Activated CD8-positive, alpha-beta T cell treated with anti-CD3 and anti-CD28 coated beads for 36 hours (primary cell): ENCODE results near the gene GRIK3. TPM values are rescaled to one million over a fixed set of nuclear protein-coding genes. Genes with fewer than 3 reads are reported as not detected.

ENCODE experiments used
- ATAC-seq: fragments of 200-7000 bp; cut with Tn5 transposase; one replicate; pipeline ENCODE4 v1.10.0; 2021; ENCODE audit warnings: mild to moderate bottlenecking, moderate library complexity
- CTCF ChIA-PET: fragments of 350-600 bp; sonication (Branson Sonifier 250); formaldehyde crosslinking; loops from one replicate; lab custom pipeline; 2021; ENCODE audit warnings: antibody characterized with exemption; lab: Charles Lee
- POLR2A ChIA-PET: fragments of 350-600 bp; sonication (Branson Sonifier 250); formaldehyde crosslinking; loops from one replicate; lab custom pipeline; 2021; ENCODE audit warnings: antibody characterized with exemption; lab: Charles Lee
- DNase-seq: peaks from one replicate; pipeline ENCODE4 v3.0.0-alpha.2; 2020
- H3K27ac Mint-ChIP-seq: one replicate; pipeline ENCODE4 v1.8.0; 2021; ENCODE audit warnings: mild to moderate bottlenecking, mixed read lengths
- H3K27me3 Mint-ChIP-seq: one replicate; pipeline ENCODE4 v1.8.0; 2021; ENCODE audit warnings: mixed read lengths
- H3K36me3 Mint-ChIP-seq: one replicate; pipeline ENCODE4 v1.8.0; 2021; ENCODE audit warnings: low read depth, mixed read lengths
- H3K4me1 Mint-ChIP-seq: one replicate; pipeline ENCODE4 v1.8.0; 2021; ENCODE audit warnings: low read depth, mixed read lengths
- H3K4me3 Mint-ChIP-seq: one replicate; pipeline ENCODE4 v1.8.0; 2021; ENCODE audit warnings: mild to moderate bottlenecking, moderate library complexity, mixed read lengths
- H3K9me3 Mint-ChIP-seq: one replicate; pipeline ENCODE4 v1.8.0; 2021; ENCODE audit warnings: mixed read lengths
- CTCF ChIP-seq: fragments of 200-600 bp; IDR thresholded peaks from one replicate; pipeline ENCODE4 v1.8.0; 2022; ENCODE audit warnings: antibody characterized with exemption, mild to moderate bottlenecking
- intact Hi-C: fragments of 100-400 bp; cut with micrococcal nuclease; formaldehyde crosslinking; loops from one replicate; pipeline ENCODE4 v1.10.0; 2022
- total RNA-seq, 2 experiments: library from RNA; stranded (reverse); gene quantifications; one replicate each; pipeline ENCODE4 v1.2.3, GENCODE V29; 2021

GRIK3 gene
- total RNA-seq, 2 experiments from 2014 or later, result not detected

DNA sequence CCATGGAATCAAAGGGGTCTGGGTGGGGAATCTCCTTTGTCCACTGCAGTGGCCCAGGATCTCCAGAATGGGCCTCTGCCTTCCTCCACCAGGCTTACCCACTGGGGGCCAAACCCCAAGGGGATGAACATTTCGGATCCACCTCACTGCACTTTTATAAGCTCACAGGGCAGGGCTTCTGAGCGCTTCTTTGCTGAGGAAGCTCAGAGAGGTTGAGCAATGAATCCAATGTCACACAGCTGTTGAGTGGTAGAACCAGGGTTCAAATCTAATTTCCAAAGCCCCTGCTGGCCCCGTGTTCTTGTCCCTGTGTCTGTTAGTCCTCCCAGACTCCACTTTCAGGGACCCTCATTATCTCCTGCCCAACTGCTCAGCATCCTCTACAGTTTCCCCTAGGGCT lies 250.8 kb downstream of the GRIK3 start:
- Mint-ChIP-seq H3K27me3 (peaks cover 6% of the 10 kb centered on the region), H3K9me3 (no peaks in the 10 kb centered on the region), H3K4me3 (no peak overlapping the region), H3K4me1 (no peaks in the 10 kb centered on the region), H3K36me3 (no peaks in the 10 kb centered on the region), H3K27ac (no peak overlapping the region)
- ATAC-seq, result no peak
- ChIA-PET POLR2A (no interaction called here), CTCF (no interaction called here)
- intact Hi-C loops, result no loop called here
- no peak for TF ChIP-seq CTCF
- DNase-seq, result no peak

DNA sequence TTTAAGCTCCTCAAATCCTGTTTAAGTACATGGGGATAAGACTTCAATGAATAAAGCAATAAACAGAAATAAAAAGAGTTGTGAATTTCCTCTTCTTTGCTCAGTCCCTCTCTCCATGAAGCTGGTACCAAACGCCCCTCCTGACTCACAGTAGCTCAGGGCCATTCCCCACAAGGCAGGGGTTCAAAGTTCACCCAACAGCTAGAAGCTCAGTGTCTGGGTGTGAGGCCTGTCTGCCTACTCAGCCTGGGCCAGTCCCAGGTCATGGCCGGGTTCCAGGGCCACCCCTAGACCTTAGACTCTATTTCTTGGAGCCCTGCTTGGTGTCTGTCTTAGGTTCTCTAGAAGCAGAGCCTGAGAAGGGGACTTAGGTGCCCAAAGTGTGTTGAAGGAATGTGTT lies 251.5 kb downstream of the GRIK3 start:
- no peaks in the 10 kb centered on the region for H3K9me3 Mint-ChIP-seq
- no peaks in the 10 kb centered on the region for H3K36me3 Mint-ChIP-seq
- DNase-seq, result no peak
- ATAC-seq, result no peak
- peaks cover 3% of the 10 kb centered on the region for H3K27me3 Mint-ChIP-seq
- H3K4me1 Mint-ChIP-seq, result no peaks in the 10 kb centered on the region
- no peak overlapping the region for H3K4me3 Mint-ChIP-seq
- ChIA-PET CTCF (interaction anchor here (1.0 kb wide), 1 partner anchor 173 kb away, joined by 3 read pairs; no protein-coding TSS in a partner anchor), POLR2A (no interaction called here)
- intact Hi-C loops, result no loop called here
- TF ChIP-seq CTCF, result no peak
- no peak overlapping the region for H3K27ac Mint-ChIP-seq

GRCh38 chr1:36782085-36782484 lies 252.2 kb downstream of the GRIK3 start:
- POLR2A ChIA-PET, result no interaction called here
- TF ChIP-seq CTCF, result no peak
- H3K27ac Mint-ChIP-seq, result no peak overlapping the region
- no peaks in the 10 kb centered on the region for H3K4me1 Mint-ChIP-seq
- CTCF ChIA-PET, result interaction anchor here (1.0 kb wide), 1 partner anchor 173 kb away, joined by 3 read pairs; no protein-coding TSS in a partner anchor
- no peak overlapping the region for H3K4me3 Mint-ChIP-seq
- no peak for ATAC-seq
- no peaks in the 10 kb centered on the region for H3K36me3 Mint-ChIP-seq
- H3K9me3 Mint-ChIP-seq, result no peaks in the 10 kb centered on the region
- peaks cover 2% of the 10 kb centered on the region for H3K27me3 Mint-ChIP-seq
- no peak for DNase-seq
- intact Hi-C loops, result no loop called here

GRCh38 chr1:36781098-36781497 lies 253.2 kb downstream of the GRIK3 start:
- ChIA-PET CTCF (no interaction called here), POLR2A (no interaction called here)
- DNase-seq (no peak), ATAC-seq (no peak)
- no peaks in the 10 kb centered on the region for H3K4me1 Mint-ChIP-seq
- no peaks in the 10 kb centered on the region for H3K36me3 Mint-ChIP-seq
- no peak overlapping the region for H3K4me3 Mint-ChIP-seq
- no peak for TF ChIP-seq CTCF
- intact Hi-C loops, result no loop called here
- H3K27me3 Mint-ChIP-seq, result peaks cover 6% of the 10 kb centered on the region
- no peaks in the 10 kb centered on the region for H3K9me3 Mint-ChIP-seq
- H3K27ac Mint-ChIP-seq, result no peak overlapping the region

GRCh38 chr1:36778740-36779139 lies 255.6 kb downstream of the GRIK3 start:
- no peak overlapping the region for H3K27ac Mint-ChIP-seq
- no peak for TF ChIP-seq CTCF
- H3K4me1 Mint-ChIP-seq, result no peaks in the 10 kb centered on the region
- DNase-seq (no peak), ATAC-seq (no peak)
- no peaks in the 10 kb centered on the region for H3K9me3 Mint-ChIP-seq
- peaks cover 9% of the 10 kb centered on the region for H3K27me3 Mint-ChIP-seq
- H3K4me3 Mint-ChIP-seq, result no peak overlapping the region
- intact Hi-C loops, result no loop called here
- ChIA-PET POLR2A (no interaction called here), CTCF (no interaction called here)
- no peaks in the 10 kb centered on the region for H3K36me3 Mint-ChIP-seq
